Neural progenitor cell (in vitro differentiated cells): ENCODE results near the gene XPO5.

ENCODE experiments used
- CTCF ChIP-seq: fragments of 200-600 bp; sonication (generic); IDR thresholded peaks from 2 replicates; pipeline ENCODE4 v1.5.1; 2017; ENCODE audit warnings: antibody characterized with exemption, mild to moderate bottlenecking
- EZH2phosphoT487 ChIP-seq: fragments of 200-600 bp; sonication (generic); IDR thresholded peaks from 2 replicates; pipeline ENCODE4 v1.6.1; 2017; ENCODE audit warnings: antibody characterized with exemption

- TF ChIP-seq CTCF: no peak
- TF ChIP-seq EZH2phosphoT487: no peak
Measured at GRCh38 chr6:43475516-43475915, 100.3 kb downstream of the XPO5 start.
